GM23248 (cell line): ENCODE measurements around the gene URAD. TPM values are rescaled to one million over a fixed set of nuclear protein-coding genes. Genes with fewer than 3 reads are reported as not detected.
A peak's percentile ranks its signal among the peaks of the same experiment; 100 is the strongest.

Source experiments
- DNase-seq: peaks from one replicate; pipeline ENCODE4 v3.0.0-alpha.2; 2015
- H2AFZ ChIP-seq: fragments of 200-600 bp; sonication (generic); 2 replicates; pipeline ENCODE4 v1.6.1; 2016; ENCODE audit warnings: antibody characterized with exemption
- H3F3A ChIP-seq: fragments of 200-600 bp; sonication (generic); 2 replicates; pipeline ENCODE4 v1.6.1; 2016; ENCODE audit warnings: mild to moderate bottlenecking, antibody characterized with exemption, mixed run types; ENCODE audit not compliant: insufficient read depth
- H3K27ac ChIP-seq: fragments of 200-600 bp; sonication (generic); 2 replicates; pipeline ENCODE4 v1.5.1; 2016; ENCODE audit warnings: mild to moderate bottlenecking
- H3K27me3 ChIP-seq: fragments of 200-600 bp; sonication (generic); replicated peaks from 2 replicates; pipeline ENCODE4 v1.6.1; 2016; ENCODE audit warnings: mild to moderate bottlenecking; ENCODE audit not compliant: insufficient read depth
- H3K36me3 ChIP-seq: fragments of 200-600 bp; sonication (generic); 2 replicates; pipeline ENCODE4 v1.6.1; 2016; ENCODE audit warnings: low read depth, mild to moderate bottlenecking
- H3K4me1 ChIP-seq: fragments of 200-600 bp; sonication (generic); 2 replicates; pipeline ENCODE4 v1.6.1; 2016; ENCODE audit warnings: mild to moderate bottlenecking; ENCODE audit not compliant: insufficient read depth
- H3K4me2 ChIP-seq: fragments of 200-600 bp; sonication (generic); one replicate; pipeline ENCODE4 v1.6.1; 2016; ENCODE audit warnings: mild to moderate bottlenecking; ENCODE audit not compliant: unreplicated experiment
- H3K4me3 ChIP-seq: fragments of 200-600 bp; sonication (generic); 2 replicates; pipeline ENCODE4 v1.5.1; 2016; ENCODE audit warnings: mild to moderate bottlenecking
- H3K79me2 ChIP-seq: fragments of 200-600 bp; sonication (generic); 2 replicates; pipeline ENCODE4 v1.6.1; 2016; ENCODE audit warnings: mild to moderate bottlenecking; ENCODE audit not compliant: insufficient read depth
- H3K9ac ChIP-seq: fragments of 200-600 bp; sonication (generic); 2 replicates; pipeline ENCODE4 v1.6.1; 2016; ENCODE audit warnings: mild to moderate bottlenecking
- H3K9me2 ChIP-seq: fragments of 200-600 bp; sonication (generic); 2 replicates; pipeline ENCODE4 v1.6.1; 2016; ENCODE audit warnings: mixed run types, mild to moderate bottlenecking, moderate library complexity; ENCODE audit not compliant: insufficient read depth
- H3K9me3 ChIP-seq: fragments of 200-600 bp; sonication (generic); one replicate; pipeline ENCODE4 v1.6.1; 2017; ENCODE audit warnings: low read depth
- H4K20me1 ChIP-seq: fragments of 200-600 bp; sonication (generic); 2 replicates; pipeline ENCODE4 v1.6.0; 2016; ENCODE audit not compliant: insufficient read depth
- EZH2 ChIP-seq: fragments of 200-600 bp; sonication (generic); IDR thresholded peaks from 2 replicates; pipeline ENCODE4 v1.6.1; 2018; ENCODE audit warnings: antibody characterized with exemption, mild to moderate bottlenecking; ENCODE audit not compliant: insufficient read depth, poor library complexity, severe bottlenecking
- EZH2phosphoT487 ChIP-seq: fragments of 200-600 bp; sonication (generic); IDR thresholded peaks from 2 replicates; pipeline ENCODE4 v1.6.1; 2018; ENCODE audit warnings: antibody characterized with exemption, moderate library complexity, mild to moderate bottlenecking, low read depth; ENCODE audit not compliant: insufficient read depth
- WGBS, 2 experiments: methylation state at CpG; one replicate each; pipeline ENCODE4 v1.1.6; 2015 to 2017; ENCODE audit warnings: low lambda C conversion rate in 2 of 2, low coverage in 1 of 2; ENCODE audit errors: missing lambda C conversion rate in 2 of 2; 5-methylcytosine and 5-hydroxymethylcytosine counted together
- in situ Hi-C: fragments of 300-500 bp; cut with MboI; formaldehyde crosslinking; loops from 2 replicates; pipeline ENCODE4 v1.15.0; 2020
- polyA plus RNA-seq: library from polyadenylated mRNA; unstranded; fragments of >200 nt; fragmentation: Nextera tagmentation; extraction: Ambion mirVana; gene quantifications from 2 replicates; pipeline ENCODE4 v1.2.1, GENCODE V29; 2016
- total RNA-seq: library from RNA; depleted of rRNA; stranded (reverse); fragments of >200 nt; shearing (Covaris generic); gene quantifications from 2 replicates; pipeline ENCODE4 v1.2.3, GENCODE V29; 2014

URAD gene
- total and polyA plus RNA-seq, 2 experiments from 2014 or later: not detected

GRCh38 chr13:27980280-27980998 lies 8.1 kb downstream of the URAD start:
- no peaks in the 10 kb centered on the region for H3K4me1 ChIP-seq
- no peak overlapping the region for H3K4me3 ChIP-seq
- no peaks in the 10 kb centered on the region for H3K79me2 ChIP-seq
- WGBS, 2 experiments: 6 to 7% methylated on average over 44 to 48 of the region's 54 CpGs
- peaks cover 77% of the 10 kb centered on the region for H3K27me3 ChIP-seq
- no peak overlapping the region for H2AFZ ChIP-seq
- no peak overlapping the region for H3K4me2 ChIP-seq
- H3K27ac ChIP-seq: no peak overlapping the region
- no peak for DNase-seq
- H4K20me1 ChIP-seq: no peaks in the 10 kb centered on the region
- H3F3A ChIP-seq: no peaks in the 10 kb centered on the region
- no peaks in the 10 kb centered on the region for H3K9me3 ChIP-seq
- no peaks in the 10 kb centered on the region for H3K9me2 ChIP-seq
- TF ChIP-seq EZH2: no peak
- TF ChIP-seq EZH2phosphoT487: no peak; the same call in 1 of the 2 replicates
- no peak overlapping the region for H3K9ac ChIP-seq
- H3K36me3 ChIP-seq: no peaks in the 10 kb centered on the region
- in situ Hi-C loops: loop anchor here (10.0 to 25.0 kb wide), 3 partner anchors 146 to 993 kb away; no protein-coding TSS in a partner anchor

- no peaks in the 10 kb centered on the region for H3K4me1 ChIP-seq
- peaks cover 83% of the 10 kb centered on the region for H3K27me3 ChIP-seq
- no peaks in the 10 kb centered on the region for H3K36me3 ChIP-seq
- no peak overlapping the region for H2AFZ ChIP-seq
- no peaks in the 10 kb centered on the region for H3F3A ChIP-seq
- H3K9me3 ChIP-seq: no peaks in the 10 kb centered on the region
- no peak overlapping the region for H3K4me2 ChIP-seq
- H3K4me3 ChIP-seq: no peak overlapping the region
- H3K9ac ChIP-seq: no peak overlapping the region
- TF ChIP-seq EZH2 (peak; percentile 92), EZH2phosphoT487 (peak; percentile 18; the same call in 1 of the 2 replicates)
- no peaks in the 10 kb centered on the region for H3K79me2 ChIP-seq
- no peaks in the 10 kb centered on the region for H4K20me1 ChIP-seq
- DNase-seq: no peak
- WGBS, 2 experiments: 2% methylated on average over 15 of the region's 15 CpGs
- no peaks in the 10 kb centered on the region for H3K9me2 ChIP-seq
- no peak overlapping the region for H3K27ac ChIP-seq
- in situ Hi-C loops: loop anchor here (10.0 to 25.0 kb wide), 3 partner anchors 145 to 993 kb away; no protein-coding TSS in a partner anchor
Observed at GRCh38 chr13:27979765-27980279, 8.7 kb downstream of the URAD start.

GRCh38 chr13:27979001-27979643 lies 9.4 kb downstream of the URAD start:
- Histone ChIP-seq H3K4me1 (no peaks in the 10 kb centered on the region), H3K36me3 (no peaks in the 10 kb centered on the region), H2AFZ (no peak overlapping the region), H3K27ac (no peak overlapping the region), H3K27me3 (peaks cover 90% of the 10 kb centered on the region), H4K20me1 (no peaks in the 10 kb centered on the region), H3K9me2 (no peaks in the 10 kb centered on the region), H3K4me2 (no peak overlapping the region), H3K79me2 (no peaks in the 10 kb centered on the region), H3K9ac (no peak overlapping the region), H3K9me3 (no peaks in the 10 kb centered on the region), H3F3A (no peaks in the 10 kb centered on the region), H3K4me3 (no peak overlapping the region)
- WGBS, 2 experiments: 10% methylated on average over 15 of the region's 15 CpGs
- peak; percentile 95 for TF ChIP-seq EZH2
- peak; percentile 45; the same call in 1 of the 2 replicates for TF ChIP-seq EZH2phosphoT487
- in situ Hi-C loops: loop anchor here (25.0 kb wide), 1 partner anchor 992 kb away; no protein-coding TSS in a partner anchor
- DNase-seq: no peak

GRCh38 chr13:27978301-27978968 lies 10.1 kb downstream of the URAD start:
- no peak overlapping the region for H3K9ac ChIP-seq
- H3K9me3 ChIP-seq: no peaks in the 10 kb centered on the region
- DNase-seq: no peak
- H3K4me2 ChIP-seq: no peak overlapping the region
- H3K9me2 ChIP-seq: no peaks in the 10 kb centered on the region
- H4K20me1 ChIP-seq: no peaks in the 10 kb centered on the region
- H3F3A ChIP-seq: no peaks in the 10 kb centered on the region
- no peak overlapping the region for H3K4me3 ChIP-seq
- no peaks in the 10 kb centered on the region for H3K4me1 ChIP-seq
- H3K79me2 ChIP-seq: no peaks in the 10 kb centered on the region
- H2AFZ ChIP-seq: no peak overlapping the region
- H3K27me3 ChIP-seq: peaks cover 90% of the 10 kb centered on the region
- no peaks in the 10 kb centered on the region for H3K36me3 ChIP-seq
- in situ Hi-C loops: loop anchor here (25.0 kb wide), 1 partner anchor 991 kb away; no protein-coding TSS in a partner anchor
- WGBS, 2 experiments: 3 to 4% methylated on average over 44 to 46 of the region's 65 CpGs
- no peak overlapping the region for H3K27ac ChIP-seq
- TF ChIP-seq EZH2phosphoT487: no peak
- TF ChIP-seq EZH2: no peak
